A673 (cell line): ENCODE measurements around the gene TAF1. TPM values are rescaled to one million over a fixed set of nuclear protein-coding genes. Genes with fewer than 3 reads are reported as not detected.
"Not testable (repeated sequence)": the region's sequence is repeated elsewhere in the genome, so short reads cannot be mapped to it uniquely, and the experiment has no call there.

Experiments used
- Bru-seq: library from RNA; stranded (reverse); fragments of 400-500 nt; gene quantifications from one replicate; lab custom pipeline; 2021; lab: Mats Ljungman, UMichigan
- BruChase-seq, 2 experiments: library from RNA; stranded (reverse); fragments of 400-500 nt; gene quantifications; one replicate each; lab custom pipeline; 2021; lab: Mats Ljungman, UMichigan
- BruUV-seq: library from RNA; stranded (reverse); fragments of 400-500 nt; replicated peaks from 2 replicates; lab custom pipeline; 2021; lab: Mats Ljungman, UMichigan
- CTCF ChIA-PET: fragments of 300-600 bp; sonication (Branson Sonifier 250); formaldehyde crosslinking; loops from one replicate; lab custom pipeline; 2022; ENCODE audit warnings: antibody characterized with exemption; lab: Charles Lee
- POLR2A ChIA-PET: fragments of 300-600 bp; sonication (Branson Sonifier 250); formaldehyde crosslinking; loops from one replicate; lab custom pipeline; 2022; ENCODE audit warnings: antibody characterized with exemption; ENCODE audit not compliant: low non-redundant PET; lab: Charles Lee
- DNase-seq: peaks from one replicate; pipeline ENCODE4 v3.0.0-alpha.2; 2015; ENCODE audit warnings: low spot score
- H3K27ac ChIP-seq: fragments of 200-600 bp; sonication (generic); 2 replicates; pipeline ENCODE4 v1.5.1; 2016; ENCODE audit warnings: mixed run types, low read depth, mild to moderate bottlenecking, mixed read lengths, antibody characterized with exemption, low read length; ENCODE audit not compliant: poor library complexity, severe bottlenecking
- H3K27me3 ChIP-seq: fragments of 200-600 bp; sonication (generic); replicated peaks from 2 replicates; pipeline ENCODE4 v1.6.1; 2017; ENCODE audit warnings: mixed run types, low read depth, mild to moderate bottlenecking, mixed read lengths, antibody characterized with exemption, low read length; ENCODE audit not compliant: insufficient read depth, poor library complexity
- H3K36me3 ChIP-seq: fragments of 200-600 bp; sonication (generic); 2 replicates; pipeline ENCODE4 v1.6.1; 2016; ENCODE audit warnings: mixed run types, mild to moderate bottlenecking, mixed read lengths, antibody characterized with exemption, low read length; ENCODE audit not compliant: insufficient read depth, poor library complexity, severe bottlenecking
- H3K4me1 ChIP-seq: fragments of 200-600 bp; sonication (generic); 2 replicates; pipeline ENCODE4 v1.6.1; 2017; ENCODE audit warnings: mixed run types, mild to moderate bottlenecking, mixed read lengths, antibody characterized with exemption, low read length; ENCODE audit not compliant: insufficient read depth, poor library complexity, severe bottlenecking
- H3K4me3 ChIP-seq: fragments of 200-600 bp; sonication (generic); 2 replicates; pipeline ENCODE4 v1.5.1; 2016; ENCODE audit warnings: low read depth, mixed run types, mild to moderate bottlenecking, mixed read lengths, low read length; ENCODE audit not compliant: poor library complexity, severe bottlenecking
- H3K9me3 ChIP-seq: fragments of 200-600 bp; sonication (generic); 2 replicates; pipeline ENCODE4 v1.6.1; 2016; ENCODE audit warnings: mixed run types, low read depth, mild to moderate bottlenecking, mixed read lengths, antibody characterized with exemption, low read length; ENCODE audit not compliant: poor library complexity, severe bottlenecking
- EZH2 ChIP-seq: fragments of 200-600 bp; sonication (generic); IDR thresholded peaks from 2 replicates; pipeline ENCODE4 v1.6.1; 2017; ENCODE audit warnings: borderline replicate concordance, low read depth, mild to moderate bottlenecking, mixed read lengths, antibody characterized with exemption, low read length; ENCODE audit not compliant: poor library complexity, severe bottlenecking
- intact Hi-C: fragments of 100-400 bp; cut with micrococcal nuclease; formaldehyde crosslinking; loops from one replicate; pipeline ENCODE4 v1.10.0; 2022; ENCODE audit not compliant: unreplicated experiment
- long read RNA-seq: library from polyadenylated mRNA; stranded (forward); transcript quantifications from one replicate; pipeline ENCODE4 v2.0.0, GENCODE V29; 2022
- total RNA-seq: library from RNA; stranded (reverse); gene quantifications from 2 replicates; pipeline ENCODE4 v1.2.3, GENCODE V29; 2021
- TF ChIP-seq, protein P1 (sequence below): fragments of 300-800, 200-600 bp; sonication (generic); conservative IDR thresholded peaks from 2 replicates; pipeline ENCODE4 v1.5.1; 2017; ENCODE audit warnings: low read depth, mild to moderate bottlenecking, antibody characterized with exemption, low read length, moderate library complexity, mixed read lengths

TAF1 gene, protein sequence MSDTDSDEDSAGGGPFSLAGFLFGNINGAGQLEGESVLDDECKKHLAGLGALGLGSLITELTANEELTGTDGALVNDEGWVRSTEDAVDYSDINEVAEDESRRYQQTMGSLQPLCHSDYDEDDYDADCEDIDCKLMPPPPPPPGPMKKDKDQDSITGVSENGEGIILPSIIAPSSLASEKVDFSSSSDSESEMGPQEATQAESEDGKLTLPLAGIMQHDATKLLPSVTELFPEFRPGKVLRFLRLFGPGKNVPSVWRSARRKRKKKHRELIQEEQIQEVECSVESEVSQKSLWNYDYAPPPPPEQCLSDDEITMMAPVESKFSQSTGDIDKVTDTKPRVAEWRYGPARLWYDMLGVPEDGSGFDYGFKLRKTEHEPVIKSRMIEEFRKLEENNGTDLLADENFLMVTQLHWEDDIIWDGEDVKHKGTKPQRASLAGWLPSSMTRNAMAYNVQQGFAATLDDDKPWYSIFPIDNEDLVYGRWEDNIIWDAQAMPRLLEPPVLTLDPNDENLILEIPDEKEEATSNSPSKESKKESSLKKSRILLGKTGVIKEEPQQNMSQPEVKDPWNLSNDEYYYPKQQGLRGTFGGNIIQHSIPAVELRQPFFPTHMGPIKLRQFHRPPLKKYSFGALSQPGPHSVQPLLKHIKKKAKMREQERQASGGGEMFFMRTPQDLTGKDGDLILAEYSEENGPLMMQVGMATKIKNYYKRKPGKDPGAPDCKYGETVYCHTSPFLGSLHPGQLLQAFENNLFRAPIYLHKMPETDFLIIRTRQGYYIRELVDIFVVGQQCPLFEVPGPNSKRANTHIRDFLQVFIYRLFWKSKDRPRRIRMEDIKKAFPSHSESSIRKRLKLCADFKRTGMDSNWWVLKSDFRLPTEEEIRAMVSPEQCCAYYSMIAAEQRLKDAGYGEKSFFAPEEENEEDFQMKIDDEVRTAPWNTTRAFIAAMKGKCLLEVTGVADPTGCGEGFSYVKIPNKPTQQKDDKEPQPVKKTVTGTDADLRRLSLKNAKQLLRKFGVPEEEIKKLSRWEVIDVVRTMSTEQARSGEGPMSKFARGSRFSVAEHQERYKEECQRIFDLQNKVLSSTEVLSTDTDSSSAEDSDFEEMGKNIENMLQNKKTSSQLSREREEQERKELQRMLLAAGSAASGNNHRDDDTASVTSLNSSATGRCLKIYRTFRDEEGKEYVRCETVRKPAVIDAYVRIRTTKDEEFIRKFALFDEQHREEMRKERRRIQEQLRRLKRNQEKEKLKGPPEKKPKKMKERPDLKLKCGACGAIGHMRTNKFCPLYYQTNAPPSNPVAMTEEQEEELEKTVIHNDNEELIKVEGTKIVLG (N-terminal part only)
- 30.3 and 38.5 TPM in 2 replicates for total RNA-seq
- Bru-seq, nascent RNA = percentile 75 among the genes with signal in this experiment
- percentile 82 among the genes with signal in this experiment for BruChase-seq, experiment 1, labeled RNA remaining after a 2-hour chase
- percentile 87 among the genes with signal in this experiment for BruChase-seq, experiment 2, labeled RNA remaining after a 6-hour chase
- long read RNA-seq, full-length matches to known transcripts = 1 of 14 reads
- long read RNA-seq, partial matches to known transcripts = 5 of 14 reads
- long read RNA-seq, other reads (novel, unspliced or antisense) = 8 of 14 reads

DNA sequence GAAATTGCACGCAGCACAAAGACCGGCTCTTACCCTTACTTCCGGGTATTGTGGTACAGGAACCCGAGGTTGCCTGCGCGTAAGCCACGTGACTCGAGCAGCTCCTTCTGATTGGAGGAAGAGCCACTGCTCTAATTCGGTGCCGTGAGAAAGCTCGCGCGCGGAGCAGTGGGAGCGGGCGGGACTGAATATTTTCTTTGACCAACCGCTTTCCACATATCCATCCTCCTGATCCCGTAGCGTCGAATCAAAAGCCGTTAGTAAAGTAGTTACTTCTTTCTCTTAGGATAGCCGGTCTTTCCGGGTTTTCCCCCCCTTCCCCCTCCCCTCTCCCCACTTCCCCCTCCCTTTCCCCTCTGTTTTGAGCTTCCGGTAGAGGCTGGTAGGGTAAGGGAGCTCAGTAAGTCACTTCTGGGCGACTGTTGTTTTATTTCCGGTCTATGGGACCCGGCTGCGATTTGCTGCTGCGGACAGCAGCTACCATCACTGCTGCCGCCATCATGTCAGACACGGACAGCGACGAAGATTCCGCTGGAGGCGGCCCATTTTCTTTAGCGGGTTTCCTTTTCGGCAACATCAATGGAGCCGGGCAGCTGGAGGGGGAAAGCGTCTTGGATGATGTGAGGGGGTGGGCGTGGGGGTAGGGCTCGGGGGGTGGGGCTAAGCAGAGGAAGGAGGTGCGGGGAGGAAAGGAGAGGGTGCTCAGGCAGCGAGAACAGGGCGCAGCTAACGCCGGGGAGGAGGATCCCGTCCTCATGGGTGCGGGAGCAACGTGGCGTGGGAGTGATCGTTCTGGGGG, at the start of gene TAF1:
TAF1 (plus strand) TSS at position 483 of the 799 bp plus-strand sequence; CDS start at position 501, 18 bp downstream.
- H3K27ac ChIP-seq = peak within 1 kb of the TSS; percentile 87
- intact Hi-C loops = loop anchor here (5.0 kb wide), 1 partner anchor 114 kb away; the partner anchor contains the start of gene ZMYM3
- H3K4me3 ChIP-seq = peak within 1 kb of the TSS; percentile 69
- ChIA-PET CTCF (interaction anchor here (0.6 to 1.0 kb wide), 3 partner anchors 43 to 83 kb away, joined by 3 to 6 read pairs (median 4); partner anchors contain the start of gene NONO), POLR2A (interaction anchor here (0.6 to 0.7 kb wide), 2 partner anchors 113 to 652 kb away, joined by 3 read pairs; no protein-coding TSS in a partner anchor)
- peak; percentile 97 for DNase-seq
- no peak for TF ChIP-seq EZH2
- no peaks in the 10 kb centered on the region for H3K27me3 ChIP-seq
- BruUV-seq = no TSS peak
- H3K36me3 ChIP-seq = peaks cover 4% of the 10 kb centered on the region
- H3K9me3 ChIP-seq = no peaks in the 10 kb centered on the region
- peaks cover 5% of the 10 kb centered on the region for H3K4me1 ChIP-seq

DNA sequence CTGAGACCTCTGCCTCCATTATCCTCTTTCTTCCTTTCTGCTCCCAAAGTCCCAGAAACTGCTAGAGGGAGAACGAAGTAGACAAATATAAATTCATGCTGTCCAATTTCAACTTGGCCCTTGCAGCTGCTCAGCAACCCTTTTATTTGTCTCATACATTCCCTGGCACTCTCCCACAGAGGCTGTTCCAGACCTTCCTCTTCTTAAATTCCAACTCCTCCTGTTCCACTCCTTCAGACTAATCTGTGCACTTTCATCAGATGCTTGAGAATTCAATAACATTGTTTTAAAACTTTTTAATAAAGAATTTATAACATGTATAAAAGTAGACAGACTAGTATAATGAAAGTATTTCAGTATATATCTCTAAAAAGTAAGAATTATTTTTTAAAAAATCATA, 49.2 kb upstream of the TAF1 start:
- POLR2A ChIA-PET, H3K4me1 ChIP-seq, DNase-seq, BruUV-seq, H3K9me3 ChIP-seq, intact Hi-C loops, H3K36me3 ChIP-seq, CTCF ChIA-PET, H3K4me3 ChIP-seq, H3K27me3 ChIP-seq, H3K27ac ChIP-seq: not testable (repeated sequence)

DNA sequence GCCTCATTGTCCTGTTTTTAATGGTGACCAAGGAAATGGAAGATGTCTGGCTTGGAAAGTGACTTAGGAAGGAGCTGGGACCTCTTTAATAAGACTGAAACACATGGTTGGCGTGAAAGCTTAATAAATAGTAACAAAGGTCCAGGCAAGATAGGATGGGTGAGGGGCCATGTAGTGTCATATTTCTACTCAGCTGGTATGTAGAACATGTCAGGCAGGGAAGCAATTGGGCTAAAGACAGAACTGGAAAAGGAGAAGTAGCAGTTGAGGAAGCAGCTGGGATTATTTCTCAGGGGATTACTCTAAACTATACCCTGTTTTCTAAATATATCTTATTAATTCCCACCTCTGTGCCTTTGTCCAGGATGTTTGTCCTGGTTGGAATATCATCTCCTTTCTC, 46.0 kb upstream of the TAF1 start:
- no peak for DNase-seq
- ChIA-PET CTCF (no interaction called here), POLR2A (no interaction called here)
- Histone ChIP-seq H3K27ac (no peak overlapping the region), H3K4me3 (no peak overlapping the region), H3K4me1 (no peaks in the 10 kb centered on the region), H3K27me3 (no peaks in the 10 kb centered on the region), H3K36me3 (no peaks in the 10 kb centered on the region), H3K9me3 (no peaks in the 10 kb centered on the region)
- TF ChIP-seq EZH2 = no peak
- TF ChIP-seq, protein P1, sequence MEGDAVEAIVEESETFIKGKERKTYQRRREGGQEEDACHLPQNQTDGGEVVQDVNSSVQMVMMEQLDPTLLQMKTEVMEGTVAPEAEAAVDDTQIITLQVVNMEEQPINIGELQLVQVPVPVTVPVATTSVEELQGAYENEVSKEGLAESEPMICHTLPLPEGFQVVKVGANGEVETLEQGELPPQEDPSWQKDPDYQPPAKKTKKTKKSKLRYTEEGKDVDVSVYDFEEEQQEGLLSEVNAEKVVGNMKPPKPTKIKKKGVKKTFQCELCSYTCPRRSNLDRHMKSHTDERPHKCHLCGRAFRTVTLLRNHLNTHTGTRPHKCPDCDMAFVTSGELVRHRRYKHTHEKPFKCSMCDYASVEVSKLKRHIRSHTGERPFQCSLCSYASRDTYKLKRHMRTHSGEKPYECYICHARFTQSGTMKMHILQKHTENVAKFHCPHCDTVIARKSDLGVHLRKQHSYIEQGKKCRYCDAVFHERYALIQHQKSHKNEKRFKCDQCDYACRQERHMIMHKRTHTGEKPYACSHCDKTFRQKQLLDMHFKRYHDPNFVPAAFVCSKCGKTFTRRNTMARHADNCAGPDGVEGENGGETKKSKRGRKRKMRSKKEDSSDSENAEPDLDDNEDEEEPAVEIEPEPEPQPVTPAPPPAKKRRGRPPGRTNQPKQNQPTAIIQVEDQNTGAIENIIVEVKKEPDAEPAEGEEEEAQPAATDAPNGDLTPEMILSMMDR = no peak
- BruUV-seq = no TSS peak
- intact Hi-C loops = no loop called here
